GM12872 (cell line): ENCODE data around the gene UMAD1.
A peak's percentile ranks its signal among the peaks of the same experiment; 100 is the strongest.

Experiments used
- CTCF ChIP-seq: IDR thresholded peaks from 3 replicates; pipeline ENCODE4 v1.5.1; 2011; ENCODE audit warnings: low read depth, mild to moderate bottlenecking, low read length, moderate library complexity; ENCODE audit not compliant: insufficient read depth

UMAD1 gene

GRCh38 chr7:7751243-7752092, 110.9 kb downstream of the UMAD1 start:
- no peak for TF ChIP-seq CTCF

- no peak for TF ChIP-seq CTCF
These were observed 116.0 kb downstream of the UMAD1 start for GRCh38 chr7:7756577-7756976.

GRCh38 chr7:7757576-7757975, 117.0 kb downstream of the UMAD1 start:
- TF ChIP-seq CTCF, result no peak

- 0 out of 3 replicates have a peak, but pooled peaks have one; percentile 18 for TF ChIP-seq CTCF
These were observed 120.9 kb downstream of the UMAD1 start for GRCh38 chr7:7761340-7761973.

- no peak for TF ChIP-seq CTCF
These were observed 121.6 kb downstream of the UMAD1 start for GRCh38 chr7:7761974-7762779.

GRCh38 chr7:7764520-7765396, 124.2 kb downstream of the UMAD1 start:
- TF ChIP-seq CTCF, result peak; percentile 39; the same call in 1 of the 3 replicates
